ENCODE data around the gene SF3B3.

Gene SF3B3

DNA sequence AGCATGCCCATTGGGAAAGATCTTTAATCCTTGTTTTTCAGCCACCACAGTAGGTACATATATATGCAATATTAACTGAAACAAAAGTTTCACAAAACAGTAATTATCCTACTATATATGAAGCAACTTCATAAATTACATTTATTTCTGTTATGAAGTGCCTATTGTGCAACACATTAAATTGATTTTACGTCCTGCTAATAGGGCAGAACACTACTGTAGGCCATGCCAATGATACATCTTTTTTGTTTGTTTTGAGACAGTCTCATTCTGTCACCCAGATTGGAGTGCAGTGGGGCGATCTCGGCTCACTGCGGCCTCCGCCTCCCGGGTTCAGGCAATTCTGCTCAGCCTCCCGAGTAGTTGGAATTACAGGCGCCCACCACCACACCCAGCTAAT lies 29.1 kb downstream of the SF3B3 start:
- no peak overlapping the region for H3K4me3 ChIP-seq (ENCODE audit: low read depth, low read length)
- TF ChIP-seq, protein P1, sequence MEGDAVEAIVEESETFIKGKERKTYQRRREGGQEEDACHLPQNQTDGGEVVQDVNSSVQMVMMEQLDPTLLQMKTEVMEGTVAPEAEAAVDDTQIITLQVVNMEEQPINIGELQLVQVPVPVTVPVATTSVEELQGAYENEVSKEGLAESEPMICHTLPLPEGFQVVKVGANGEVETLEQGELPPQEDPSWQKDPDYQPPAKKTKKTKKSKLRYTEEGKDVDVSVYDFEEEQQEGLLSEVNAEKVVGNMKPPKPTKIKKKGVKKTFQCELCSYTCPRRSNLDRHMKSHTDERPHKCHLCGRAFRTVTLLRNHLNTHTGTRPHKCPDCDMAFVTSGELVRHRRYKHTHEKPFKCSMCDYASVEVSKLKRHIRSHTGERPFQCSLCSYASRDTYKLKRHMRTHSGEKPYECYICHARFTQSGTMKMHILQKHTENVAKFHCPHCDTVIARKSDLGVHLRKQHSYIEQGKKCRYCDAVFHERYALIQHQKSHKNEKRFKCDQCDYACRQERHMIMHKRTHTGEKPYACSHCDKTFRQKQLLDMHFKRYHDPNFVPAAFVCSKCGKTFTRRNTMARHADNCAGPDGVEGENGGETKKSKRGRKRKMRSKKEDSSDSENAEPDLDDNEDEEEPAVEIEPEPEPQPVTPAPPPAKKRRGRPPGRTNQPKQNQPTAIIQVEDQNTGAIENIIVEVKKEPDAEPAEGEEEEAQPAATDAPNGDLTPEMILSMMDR (IDR thresholded peaks at IDR 0.05; ENCODE audit: low read depth, low read length), result no peak

GRCh38 chr16:70553645-70554044 lies 30.0 kb downstream of the SF3B3 start:
- TF ChIP-seq, protein P1 (IDR thresholded peaks at IDR 0.05; ENCODE audit: low read depth, low read length), result no peak
- H3K4me3 ChIP-seq (ENCODE audit: low read depth, low read length), result no peak overlapping the region

DNA sequence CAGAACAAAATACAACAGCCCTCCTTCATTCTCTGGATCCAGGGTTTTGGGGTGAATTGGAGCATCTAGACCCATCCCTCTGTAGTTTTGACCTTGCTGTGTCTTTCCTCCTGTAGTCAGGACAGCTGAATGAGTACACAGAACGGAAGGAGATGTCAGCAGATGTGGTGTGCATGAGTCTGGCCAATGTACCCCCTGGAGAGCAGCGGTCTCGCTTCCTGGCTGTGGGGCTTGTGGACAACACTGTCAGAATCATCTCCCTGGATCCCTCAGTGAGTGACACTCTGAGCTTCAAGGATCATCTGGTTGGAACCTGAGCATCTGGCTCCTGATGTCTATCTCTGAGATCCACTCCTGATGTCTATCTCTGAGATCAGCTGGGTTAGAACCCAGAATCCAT lies 32.4 kb downstream of the SF3B3 start:
- no peak overlapping the region for H3K4me3 ChIP-seq (ENCODE audit: low read depth, low read length)
- TF ChIP-seq, protein P1 (IDR thresholded peaks at IDR 0.05; ENCODE audit: low read depth, low read length), result no peak

GRCh38 chr16:70561623-70562022 lies 38.0 kb downstream of the SF3B3 start:
- H3K4me3 ChIP-seq (ENCODE audit: low read depth, low read length), result no peak overlapping the region
- TF ChIP-seq, protein P1 (IDR thresholded peaks at IDR 0.05; ENCODE audit: low read depth, low read length), result no peak

GRCh38 chr16:70563636-70564035 lies 40.0 kb downstream of the SF3B3 start:
- TF ChIP-seq, protein P1 (IDR thresholded peaks at IDR 0.05; ENCODE audit: low read depth, low read length), result no peak
- no peak overlapping the region for H3K4me3 ChIP-seq (ENCODE audit: low read depth, low read length)

DNA sequence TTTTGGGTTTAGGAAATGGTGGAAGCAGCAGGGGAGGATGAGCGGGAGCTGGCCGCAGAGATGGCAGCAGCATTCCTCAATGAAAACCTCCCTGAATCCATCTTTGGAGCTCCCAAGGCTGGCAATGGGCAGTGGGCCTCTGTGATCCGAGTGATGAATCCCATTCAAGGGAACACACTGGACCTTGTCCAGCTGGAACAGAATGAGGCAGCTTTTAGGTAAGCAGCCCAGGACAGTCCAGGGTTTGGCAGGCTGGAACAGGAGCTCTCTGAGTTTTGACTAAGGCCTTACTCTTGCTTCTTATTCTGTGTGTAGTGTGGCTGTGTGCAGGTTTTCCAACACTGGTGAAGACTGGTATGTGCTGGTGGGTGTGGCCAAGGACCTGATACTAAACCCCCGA lies 41.4 kb downstream of the SF3B3 start:
- TF ChIP-seq, protein P1 (IDR thresholded peaks at IDR 0.05; ENCODE audit: low read depth, low read length), result no peak
- H3K4me3 ChIP-seq (ENCODE audit: low read depth, low read length), result no peak overlapping the region

DNA sequence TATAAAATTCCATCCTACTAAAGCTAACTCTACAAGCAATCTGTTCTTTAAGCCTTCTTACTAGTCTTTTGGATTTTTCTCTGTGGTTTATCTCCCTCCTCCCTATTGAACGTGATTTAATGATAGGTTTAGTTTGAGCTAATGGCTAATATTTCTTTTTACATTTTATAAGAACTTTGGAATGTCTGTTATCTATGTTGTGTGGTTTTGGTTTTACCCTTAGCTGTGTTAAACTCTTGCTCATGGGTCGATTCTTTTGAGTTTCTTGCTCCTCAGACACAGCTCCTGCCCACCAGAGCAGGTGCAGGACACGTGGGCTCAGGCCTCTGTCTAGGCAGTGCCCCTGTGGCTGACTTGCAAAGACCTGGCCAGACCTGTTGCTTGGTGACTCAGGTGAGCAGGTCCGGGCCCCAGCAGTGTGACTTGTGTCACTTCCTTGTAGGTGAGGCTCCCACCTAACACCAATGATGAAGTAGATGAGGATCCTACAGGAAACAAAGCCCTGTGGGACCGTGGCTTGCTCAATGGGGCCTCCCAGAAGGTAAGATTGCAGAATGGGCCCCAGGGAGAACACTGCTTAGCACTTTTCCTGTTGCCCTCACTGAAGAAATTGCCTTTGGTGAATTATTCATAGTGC lies 45.1 kb downstream of the SF3B3 start:
- TF ChIP-seq, protein P1 (IDR thresholded peaks at IDR 0.05; ENCODE audit: low read depth, low read length), result no peak

More for the DNA sequence above, 45.1 kb downstream of the SF3B3 start:
- no peak overlapping the region for H3K4me3 ChIP-seq (ENCODE audit: low read depth, low read length)

Data from WI38 (cell line).